Transverse colon (tissue), 4 donors: ENCODE measurements around the gene MED12L.

ENCODE experiments used
- CTCF ChIP-seq, 5 experiments: fragments of 200-600 bp in 3 of 5; fragments of 450-650 bp in 2 of 5; sonication (generic) in 3 of 5; IDR thresholded peaks; 1 replicate in 2 of 5; 2 replicates in 3 of 5; pipeline ENCODE4 v1.5.1; 2016 to 2017; ENCODE audit warnings: antibody characterized with exemption in 5 of 5, inconsistent platforms in 3 of 5, mild to moderate bottlenecking in 2 of 5, moderate library complexity in 1 of 5
- EP300 ChIP-seq: sonication (generic); formaldehyde crosslinking; IDR thresholded peaks from one replicate; pipeline ENCODE4 v1.6.1; 2017; ENCODE audit warnings: antibody characterized with exemption, low read depth
- POLR2AphosphoS5 ChIP-seq, 3 donors: sonication (generic); formaldehyde crosslinking; IDR thresholded peaks; one replicate each; pipeline ENCODE4 v1.6.1; 2016; ENCODE audit warnings: antibody characterized with exemption in 3 of 3

DNA sequence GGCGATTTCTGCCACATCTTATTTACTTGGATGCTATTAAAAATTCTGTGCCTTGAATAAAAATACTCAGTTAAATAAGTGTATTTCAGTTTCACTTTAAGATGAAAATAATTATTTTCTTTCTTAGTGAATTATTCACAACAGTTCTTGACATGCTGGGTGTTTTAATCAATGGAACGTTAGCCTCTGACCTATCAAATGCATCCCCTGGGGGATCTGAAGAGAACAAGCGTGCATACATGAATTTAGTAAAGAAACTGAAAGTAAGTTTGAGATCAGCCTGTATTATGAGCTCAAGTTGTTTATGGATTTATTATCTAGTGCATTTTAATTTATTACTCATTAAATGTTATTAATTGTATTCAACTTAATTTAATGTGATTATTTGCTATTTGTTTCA is 298.5 kb downstream of the MED12L start:
- TF ChIP-seq CTCF (IDR thresholded peaks at IDR 0.05) (no peak), EP300 (no peak), POLR2AphosphoS5 (IDR thresholded peaks at IDR 0.05) (no peak)
